Body of pancreas (tissue), 4 donors: ENCODE results near the gene HTR2C. TPM values are rescaled to one million over a fixed set of nuclear protein-coding genes. Genes with fewer than 3 reads are reported as not detected.

Experiments
- ATAC-seq: fragments of 150-250 bp; one replicate; pipeline ENCODE4 v1.9.1; 2016
- DNase-seq, 4 donors: peaks; one replicate each; pipeline ENCODE4 v3.0.0-alpha.2; 2019
- H3K27ac ChIP-seq, 4 donors: fragments of 200-600 bp; sonication (generic); 1 replicate in 3 of 4; 2 replicates in 1 of 4; pipeline versions ENCODE4 v1.5.1 to v1.6.1; 2016 to 2019; ENCODE audit warnings: mild to moderate bottlenecking in 1 of 4, mixed read lengths in 1 of 4, moderate library complexity in 1 of 4
- H3K27me3 ChIP-seq, 2 donors: fragments of 200-600 bp; sonication (generic); one replicate each; pipeline ENCODE4 v1.6.0; 2016; ENCODE audit warnings: mild to moderate bottlenecking in 1 of 2
- H3K36me3 ChIP-seq, 2 donors: fragments of 200-600 bp; sonication (generic); replicated peaks in 1 of 2; 2 replicates each; pipeline ENCODE4 v1.5.1; 2016; ENCODE audit warnings: low read depth in 2 of 2; ENCODE audit not compliant: insufficient read depth in 1 of 2
- H3K4me1 ChIP-seq: fragments of 200-600 bp; sonication (generic); one replicate; pipeline ENCODE4 v1.6.0; 2016
- H3K4me3 ChIP-seq, 2 donors: fragments of 200-600 bp; sonication (generic); 1 replicate in 1 of 2; 2 replicates in 1 of 2; pipeline ENCODE4 v1.5.1; 2016 to 2019
- H3K9me3 ChIP-seq, 3 donors: fragments of 200-600 bp; sonication (generic); 1 replicate in 2 of 3; 2 replicates in 1 of 3; pipeline ENCODE4 v1.5.1; 2016
- CTCF ChIP-seq, 7 experiments: fragments of 450-650 bp in 4 of 7; fragments of 200-600 bp in 3 of 7; sonication (generic) in 3 of 7; IDR thresholded peaks; one replicate each; pipeline ENCODE4 v1.5.1; 2016 to 2019; ENCODE audit warnings: antibody characterized with exemption in 7 of 7
- POLR2A ChIP-seq, 3 donors: fragments of 450-650 bp; IDR thresholded peaks; one replicate each; pipeline ENCODE4 v1.6.1; 2016; ENCODE audit warnings: antibody characterized with exemption in 3 of 3, mild to moderate bottlenecking in 2 of 3
- WGBS, 2 donors: methylation state at CpG; one replicate each; pipeline ENCODE4 v1.1.5; 2017; 5-methylcytosine and 5-hydroxymethylcytosine counted together
- intact Hi-C: fragments of 100-400 bp; cut with DNase I; formaldehyde crosslinking; loops from one replicate; pipeline ENCODE4 v1.15.1; 2023
- total RNA-seq, 2 donors: library from RNA; depleted of rRNA; stranded (reverse); fragments of >200 nt; gene quantifications; one replicate each; pipeline ENCODE4 v1.1.0, GENCODE V29; 2016

The HTR2C gene
- total RNA-seq, 2 donors from 2014 or later = not detected

- ATAC-seq = no peak
- Histone ChIP-seq H3K36me3 (no peaks in the 10 kb centered on the region), H3K4me3 (no peak overlapping the region), H3K27ac (no peak overlapping the region), H3K4me1 (no peaks in the 10 kb centered on the region), H3K9me3 (no peaks in the 10 kb centered on the region), H3K27me3 (no peaks in the 10 kb centered on the region)
- intact Hi-C loops = no loop called here
- WGBS, 2 donors = 83 to 91% methylated on average over 1 of the region's 1 CpG
- no peak for TF ChIP-seq CTCF (IDR thresholded peaks at IDR 0.05)
- TF ChIP-seq POLR2A (IDR thresholded peaks at IDR 0.05) = no peak
- no peak for DNase-seq
Observed at GRCh38 chrX:114889481-114889880, 305.6 kb downstream of the HTR2C start.

- ATAC-seq (no peak), DNase-seq (no peak)
- no peaks in the 10 kb centered on the region for H3K4me1 ChIP-seq
- no peaks in the 10 kb centered on the region for H3K27me3 ChIP-seq
- WGBS, 2 donors = 31 to 36% methylated on average over 3 of the region's 3 CpGs
- intact Hi-C loops = no loop called here
- no peaks in the 10 kb centered on the region for H3K36me3 ChIP-seq
- TF ChIP-seq POLR2A (IDR thresholded peaks at IDR 0.05) (no peak), CTCF (IDR thresholded peaks at IDR 0.05) (no peak)
- no peaks in the 10 kb centered on the region for H3K9me3 ChIP-seq
- H3K27ac ChIP-seq = no peak overlapping the region
- H3K4me3 ChIP-seq = no peak overlapping the region
Observed at GRCh38 chrX:114903618-114904017, 319.7 kb downstream of the HTR2C start.

- 43 to 50% methylated on average over 1 to 2 of the region's 2 CpGs for WGBS, 2 donors
- Histone ChIP-seq H3K4me1 (no peaks in the 10 kb centered on the region), H3K36me3 (no peaks in the 10 kb centered on the region), H3K27ac (no peak overlapping the region), H3K27me3 (no peaks in the 10 kb centered on the region), H3K4me3 (no peak overlapping the region), H3K9me3 (no peaks in the 10 kb centered on the region)
- DNase-seq (no peak), ATAC-seq (no peak)
- TF ChIP-seq CTCF (IDR thresholded peaks at IDR 0.05) (no peak), POLR2A (IDR thresholded peaks at IDR 0.05) (no peak)
- intact Hi-C loops = no loop called here
Observed at GRCh38 chrX:114905251-114905650, 321.4 kb downstream of the HTR2C start.

- Histone ChIP-seq H3K4me1 (no peaks in the 10 kb centered on the region), H3K4me3 (no peak overlapping the region), H3K36me3 (no peaks in the 10 kb centered on the region), H3K27me3 (no peaks in the 10 kb centered on the region), H3K27ac (no peak overlapping the region), H3K9me3 (no peaks in the 10 kb centered on the region)
- no peak for TF ChIP-seq POLR2A (IDR thresholded peaks at IDR 0.05)
- TF ChIP-seq CTCF (IDR thresholded peaks at IDR 0.05) = no peak
- intact Hi-C loops = no loop called here
- WGBS, 2 donors = 14 to 20% methylated on average over 9 of the region's 9 CpGs
- ATAC-seq (no peak), DNase-seq (no peak)
Observed at GRCh38 chrX:114906984-114907510, 323.2 kb downstream of the HTR2C start.

- intact Hi-C loops = no loop called here
- H3K27me3 ChIP-seq = no peaks in the 10 kb centered on the region
- ATAC-seq = no peak
Observed at GRCh38 chrX:114924423-114924822, 340.5 kb downstream of the HTR2C start.

More at GRCh38 chrX:114924423-114924822, 340.5 kb downstream of the HTR2C start:
- H3K27ac ChIP-seq = no peak overlapping the region
- no peak for TF ChIP-seq CTCF (IDR thresholded peaks at IDR 0.05)
- no peak for TF ChIP-seq POLR2A (IDR thresholded peaks at IDR 0.05)
- DNase-seq = no peak
- H3K4me3 ChIP-seq = no peak overlapping the region
- 22 to 41% methylated on average over 3 of the region's 3 CpGs for WGBS, 2 donors
- no peaks in the 10 kb centered on the region for H3K36me3 ChIP-seq
- H3K9me3 ChIP-seq = no peaks in the 10 kb centered on the region
- no peaks in the 10 kb centered on the region for H3K4me1 ChIP-seq
